ENCODE results near the gene SIGLEC10. TPM values are rescaled to one million over a fixed set of nuclear protein-coding genes. Genes with fewer than 3 reads are reported as not detected.

Gene SIGLEC10
- total and polyA plus RNA-seq, 9 of the 15 experiments (the other 6 are each of a cell fraction or from before 2014, with no cell fraction given): 0.10 to 1.8 (median 0.82) TPM

- TF ChIP-seq ZFP30 (CRISPR knock-in tag; IDR thresholded peaks at IDR 0.05; ENCODE audit: borderline replicate concordance) (no peak), SMARCA4 (IDR thresholded peaks at IDR 0.05) (no peak; the same call in 1 of the 2 replicates)
Observed at GRCh38 chr19:51394050-51394836, 23.2 kb downstream of the SIGLEC10 start (continued).

GRCh38 chr19:51392701-51393100 lies 24.7 kb downstream of the SIGLEC10 start:
- ChIA-PET POLR2A (interaction anchor here (0.6 to 1.1 kb wide), 6 partner anchors 11 to 416 kb away, joined by 3 to 6 read pairs (median 3); partner anchors contain the start of gene NKG7), CTCF (ENCODE audit: low intra/inter-chr PET ratio) (no interaction called here)
- ATAC-seq: no peak
- Histone ChIP-seq H3K27me3 (ENCODE audit: control insufficient read depth in 2 of 2, insufficient read depth in 2 of 2, low read length in 2 of 2) (no peaks in the 10 kb centered on the region), H4K20me1 (replicated peaks; ENCODE audit: control insufficient read depth, insufficient read depth, low read length) (no peaks in the 10 kb centered on the region), H3K9ac (ENCODE audit: insufficient read depth in 1 of 2, low read depth in 2 of 2, low read length in 2 of 2) (peak overlapping the region in 1 of 2 experiments; percentile 24; a peak in 1 of 4 replicates), H3K27ac (ENCODE audit: extremely low read depth, low read depth, low read length) (peak overlapping the region; percentile 82; the same call in 2 of the 3 replicates), H3K36me3 (ENCODE audit: control insufficient read depth, insufficient read depth, low read length) (no peaks in the 10 kb centered on the region), H2AFZ (ENCODE audit: low read depth, low read length) (peak overlapping the region; percentile 57), H3K4me3 (no peak overlapping the region), H3K79me2 (ENCODE audit: control insufficient read depth, insufficient read depth, low read length) (peaks cover 18% of the 10 kb centered on the region; the same call in 2 of the 3 replicates), H3K9me1 (ENCODE audit: control insufficient read depth, insufficient read depth, low read length) (no peaks in the 10 kb centered on the region), H3K4me1 (replicated peaks in 1 of 2; ENCODE audit: control insufficient read depth in 2 of 2, insufficient read depth in 2 of 2, low read length in 2 of 2) (peaks cover 28 to 42% of the 10 kb centered on the region in 2 experiments; a peak in 4 of 5 replicates), H3K4me2 (ENCODE audit: insufficient read depth, low read length) (no peak overlapping the region), H3K9me3 (replicated peaks; ENCODE audit: control insufficient read depth, insufficient read depth, low read depth, low read length) (no peaks in the 10 kb centered on the region)
- BruUV-seq (replicated peaks): no TSS peak
- TF ChIP-seq E2F4 (CRISPR knock-in tag; IDR thresholded peaks at IDR 0.05; ENCODE audit: low read depth) (no peak), ZNF584 (CRISPR knock-in tag; IDR thresholded peaks at IDR 0.05; ENCODE audit: low read depth) (no peak), FOSL1 (tag; conservative IDR thresholded peaks at IDR 0.05) (0 out of 2 replicates have a peak, but pooled peaks have one; percentile 1), KLF16 (IDR thresholded peaks at IDR 0.05) (no peak), ZNF785 (CRISPR knock-in tag; IDR thresholded peaks at IDR 0.05) (no peak), ZNF592 (IDR thresholded peaks at IDR 0.05) (0 out of 2 replicates have a peak, but pooled peaks have one; percentile 38)
- DNase-seq (ENCODE audit: extremely low read depth in 1 of 4, low spot score in 3 of 4): no peak
- in situ Hi-C loops (cut with MboI) (no loop called here), intact Hi-C loops (cut with micrococcal nuclease) (loop anchor here (5.0 kb wide), 1 partner anchor 40 kb away; no protein-coding TSS in a partner anchor)
- no peak for FAIRE-seq
- 17% methylated on average over 1 of the region's 1 CpG for WGBS (ENCODE audit: insufficient coverage, low coverage, missing lambda C conversion rate)

All from K562 (cell line).